Natural killer cell (primary cell): ENCODE results near the gene MYD88. TPM values are rescaled to one million over a fixed set of nuclear protein-coding genes. Genes with fewer than 3 reads are reported as not detected.

ENCODE experiments used
- ATAC-seq, 3 donors: fragments of 150-1000 bp in 2 of 3; fragments of 200-7000 bp in 1 of 3; cut with Tn5 transposase; 1 replicate in 1 of 3; 2 replicates in 2 of 3; pipeline ENCODE4 v1.10.0; 2021; ENCODE audit warnings: mild to moderate bottlenecking in 2 of 3, moderate library complexity in 2 of 3
- DNase-seq, 2 donors: peaks; one replicate each; pipeline versions ENCODE4 v3.0.0 to v3.0.0-alpha.2; 2013 to 2021; ENCODE audit warnings: mixed read lengths in 1 of 2
- H3K27ac ChIP-seq: one replicate; pipeline ENCODE4 v1.5.1; 2013; ENCODE audit warnings: mild to moderate bottlenecking, low read length
- H3K27me3 ChIP-seq: one replicate; pipeline ENCODE4 v1.6.1; 2013; ENCODE audit warnings: low read length; ENCODE audit not compliant: control insufficient read depth, insufficient read depth
- H3K36me3 ChIP-seq: one replicate; pipeline ENCODE4 v1.6.1; 2013; ENCODE audit warnings: low read length; ENCODE audit not compliant: control insufficient read depth, insufficient read depth
- H3K4me1 ChIP-seq: one replicate; pipeline ENCODE4 v1.6.1; 2013; ENCODE audit warnings: low read length; ENCODE audit not compliant: control insufficient read depth, insufficient read depth
- H3K4me3 ChIP-seq: one replicate; pipeline ENCODE4 v1.5.1; 2013; ENCODE audit warnings: low read length
- H3K9me3 ChIP-seq: one replicate; pipeline ENCODE4 v1.6.1; 2013; ENCODE audit warnings: low read length; ENCODE audit not compliant: control insufficient read depth, insufficient read depth
- H3K27ac Mint-ChIP-seq, 2 donors: one replicate each; pipeline ENCODE4 v1.8.0; 2022; ENCODE audit warnings: mild to moderate bottlenecking in 2 of 2, mixed read lengths in 2 of 2, moderate library complexity in 1 of 2
- H3K27me3 Mint-ChIP-seq, 2 donors: one replicate each; pipeline ENCODE4 v1.8.0; 2022; ENCODE audit warnings: low read depth in 2 of 2, mixed read lengths in 2 of 2
- H3K36me3 Mint-ChIP-seq: one replicate; pipeline ENCODE4 v1.8.0; 2022; ENCODE audit warnings: mixed read lengths
- H3K4me1 Mint-ChIP-seq, 2 donors: one replicate each; pipeline ENCODE4 v1.8.0; 2022; ENCODE audit warnings: mixed read lengths in 2 of 2
- H3K4me3 Mint-ChIP-seq: one replicate; pipeline ENCODE4 v1.8.0; 2022; ENCODE audit warnings: mild to moderate bottlenecking, moderate library complexity, mixed read lengths
- H3K9me3 Mint-ChIP-seq, 2 donors: one replicate each; pipeline ENCODE4 v1.8.0; 2022; ENCODE audit warnings: mixed read lengths in 2 of 2
- CTCF ChIP-seq: fragments of 200-600 bp; IDR thresholded peaks from one replicate; pipeline ENCODE4 v1.8.0; 2022; ENCODE audit warnings: antibody characterized with exemption
- intact Hi-C: fragments of 100-400 bp; cut with micrococcal nuclease; formaldehyde crosslinking; loops from one replicate; pipeline ENCODE4 v1.14.2; 2022
- total RNA-seq, 4 donors: library from RNA; stranded (reverse); fragments of 120-200 nt in 1 of 4; gene quantifications; one replicate each; pipeline versions ENCODE4 v1.2.3 to v1.2.4, GENCODE V29; 2013 to 2022

MYD88 gene
- total RNA-seq, 3 donors from 2014 or later (not counting 1 experiment from before 2014, with no cell fraction given), result 60.5 to 71.0 (median 67.7) TPM

- ATAC-seq, result no peak
- Mint-ChIP-seq H3K36me3 (no peaks in the 10 kb centered on the region), H3K4me1 (no peaks in the 10 kb centered on the region), H3K9me3 (no peaks in the 10 kb centered on the region), H3K27me3 (no peaks in the 10 kb centered on the region), H3K27ac (no peak overlapping the region), H3K4me3 (no peak overlapping the region)
- no peaks in the 10 kb centered on the region for H3K4me1 ChIP-seq
- DNase-seq, result no peak
- intact Hi-C loops, result no loop called here
- peaks cover 13% of the 10 kb centered on the region for H3K36me3 ChIP-seq
- no peaks in the 10 kb centered on the region for H3K9me3 ChIP-seq
- no peak overlapping the region for H3K4me3 ChIP-seq
- no peaks in the 10 kb centered on the region for H3K27me3 ChIP-seq
- TF ChIP-seq CTCF, result no peak
- no peak overlapping the region for H3K27ac ChIP-seq
These were observed 52.0 kb downstream of the MYD88 start for GRCh38 chr3:38190481-38190881.

Other genes starting within 250 kb of the MYD88 start
- 10 to 100 TPM; 25.6 to 27.8 (median 26.9) TPM for gene VILL, start 147.9 kb upstream of the MYD88 start, total RNA-seq
- gene PLCD1, start 109.0 kb upstream of the MYD88 start, total RNA-seq, result 10 to 100 TPM; 27.7 to 38.1 (median 29.4) TPM
- gene DLEC1, start 99.5 kb upstream of the MYD88 start, total RNA-seq, result 1 to 10 TPM; 6.1 to 7.5 (median 7.0) TPM
- 100 to 1,000 TPM in 1 of 3 donors, 10 to 100 TPM in 2; 79.4 to 101 (median 93.9) TPM for gene ACAA1, start 1.5 kb upstream of the MYD88 start, total RNA-seq
- 10 to 100 TPM; 37.2 to 46.1 (median 44.0) TPM for gene OXSR1, start 26.9 kb downstream of the MYD88 start, total RNA-seq
- gene SLC22A13, start 127.2 kb downstream of the MYD88 start, total RNA-seq, result under 1 TPM; 0.16 to 0.85 (median 0.40) TPM
- under 1 TPM in 1 of 3 donors, not detected in 2; 0.20 TPM for gene SLC22A14, start 143.6 kb downstream of the MYD88 start, total RNA-seq
- gene XYLB, start 208.1 kb downstream of the MYD88 start, total RNA-seq, result 1 to 10 TPM; 1.6 to 3.7 (median 2.4) TPM